Left lung (tissue), 10 donors: ENCODE results near the gene PUSL1. TPM values are rescaled to one million over a fixed set of nuclear protein-coding genes. Genes with fewer than 3 reads are reported as not detected.
A peak's percentile ranks its signal among the peaks of the same experiment; 100 is the strongest.

Experiments
- ATAC-seq: fragments of 200-7000 bp; cut with Tn5 transposase; one replicate; pipeline ENCODE4 v1.9.1; 2020; ENCODE audit warnings: moderate library complexity
- DNase-seq, 4 donors: peaks; one replicate each; pipeline ENCODE4 v3.0.0-alpha.2; 2013 to 2020
- H3K27ac ChIP-seq, 2 donors: fragments of 200-600 bp; sonication (generic) in 1 of 2; one replicate each; pipeline versions ENCODE4 v1.5.0 to v1.8.0; 2020 to 2021
- H3K27me3 ChIP-seq, 2 donors: fragments of 200-600 bp; sonication (generic) in 1 of 2; one replicate each; pipeline versions ENCODE4 v1.5.0 to v1.8.0; 2020 to 2021
- H3K36me3 ChIP-seq, 2 donors: fragments of 200-600 bp; sonication (generic) in 1 of 2; one replicate each; pipeline versions ENCODE4 v1.5.0 to v1.8.0; 2020 to 2021
- H3K4me1 ChIP-seq, 2 donors: fragments of 200-600 bp; one replicate each; pipeline ENCODE4 v1.8.0; 2021
- H3K4me3 ChIP-seq, 2 donors: fragments of 200-600 bp; sonication (generic) in 1 of 2; one replicate each; pipeline versions ENCODE4 v1.5.0 to v1.8.0; 2020 to 2021; ENCODE audit warnings: mild to moderate bottlenecking in 1 of 2
- H3K9me3 ChIP-seq, 2 donors: fragments of 200-600 bp; sonication (generic) in 1 of 2; one replicate each; pipeline versions ENCODE4 v1.5.0 to v1.8.0; 2020 to 2021
- CTCF ChIP-seq, 2 donors: fragments of 200-600 bp; sonication (generic) in 1 of 2; IDR thresholded peaks; one replicate each; pipeline versions ENCODE4 v1.5.0 to v1.8.0; 2021; ENCODE audit warnings: antibody characterized with exemption in 2 of 2
- intact Hi-C, 2 donors: fragments of 100-400 bp; cut with DNase I; formaldehyde crosslinking; loops; one replicate each; pipeline versions ENCODE4 v1.11.2 to v1.14.2; 2022
- polyA plus RNA-seq, 6 donors: library from polyadenylated mRNA; unstranded; fragments of 120-200 nt; gene quantifications; one replicate each; pipeline ENCODE4 v1.2.1, GENCODE V29; 2013; ENCODE audit not compliant: insufficient read length in 6 of 6
- total RNA-seq, 2 donors: library from RNA; stranded (reverse); fragmentation: NEBNext Ultra II Directional; extraction: Animal tissue kit (Norgen Biotek cat#: 25700); gene quantifications; one replicate each; pipeline ENCODE4 v1.2.1, GENCODE V29; 2021
- donor health status: DM: no; HTN: yes; CAD: no.
- donor health status: DM: no; HTN: no; CAD: no.

Gene PUSL1
- total and polyA plus RNA-seq, 8 donors, result 4.3 to 18.3 (median 8.7) TPM

DNA sequence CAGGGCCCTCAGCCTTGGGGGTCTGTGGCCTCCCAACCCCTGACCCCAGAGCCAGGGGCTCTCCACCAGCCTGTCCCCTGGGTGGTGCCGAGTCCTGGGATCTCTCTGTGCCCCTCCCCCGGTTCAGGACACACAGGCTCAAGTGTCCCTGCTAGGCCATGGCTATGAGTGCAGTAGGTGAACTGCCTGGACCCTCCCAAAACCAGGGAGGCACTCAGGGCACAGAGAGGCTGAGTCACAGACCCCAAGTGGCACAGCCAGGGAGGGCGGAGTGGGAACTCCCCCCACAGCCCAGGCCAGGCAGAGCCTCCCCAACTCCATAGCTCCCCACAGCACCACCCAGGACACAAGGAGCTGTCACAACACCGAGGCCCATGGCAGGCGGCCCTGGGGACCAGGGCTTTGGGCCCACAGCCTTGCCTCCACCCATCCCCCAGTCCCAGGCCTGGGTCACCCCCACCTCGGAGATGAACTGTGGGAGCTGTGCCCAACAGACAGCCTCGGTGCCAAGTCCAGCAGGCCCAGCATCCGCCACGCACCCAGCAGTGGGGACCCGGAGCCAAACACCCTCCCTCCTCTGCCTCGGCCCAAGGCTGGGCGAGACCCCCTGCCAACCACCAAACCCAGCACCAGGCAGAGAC, 37.6 kb downstream of the PUSL1 start:
- no peaks in the 10 kb centered on the region for H3K27me3 ChIP-seq

DNA sequence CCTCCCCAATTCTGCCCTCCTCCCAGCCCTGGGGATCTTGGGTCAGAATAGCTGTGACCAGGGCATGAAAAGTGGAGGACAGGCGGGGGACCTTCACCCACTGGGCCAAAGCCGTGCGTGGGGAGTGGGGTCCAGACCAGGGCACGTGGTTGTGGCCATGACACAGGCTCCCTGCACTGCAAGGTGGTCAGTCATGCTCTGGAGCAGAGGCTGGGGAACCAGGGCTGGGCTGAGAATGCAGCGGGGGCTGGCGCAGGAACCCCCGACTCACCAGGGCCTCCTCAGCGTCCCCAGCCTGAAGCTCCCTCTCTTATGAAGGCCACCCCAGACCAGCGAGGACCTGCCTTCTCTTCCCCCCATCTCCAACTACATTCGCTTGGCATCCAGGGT, 38.1 kb downstream of the PUSL1 start:
- Histone ChIP-seq H3K27me3 (peaks cover 0 to 2% of the 10 kb centered on the region in 2 donors), H3K27ac (no peak overlapping the region), H3K4me1 (peaks cover 21 to 53% of the 10 kb centered on the region in 2 donors), H3K36me3 (peaks cover 0 to 7% of the 10 kb centered on the region in 2 donors), H3K9me3 (no peaks in the 10 kb centered on the region), H3K4me3 (peak overlapping the region in 1 of 2 donors; percentile 63)
- TF ChIP-seq CTCF (IDR thresholded peaks at IDR 0.05), result no peak
- intact Hi-C loops, result no loop called here
- DNase-seq, result peak in 1 of 4 donors; percentile 65
- ATAC-seq, result no peak

More for the DNA sequence above, 37.6 kb downstream of the PUSL1 start:
- Histone ChIP-seq H3K4me3 (peak overlapping the region in 1 of 2 donors; percentile 9), H3K27ac (peak overlapping the region; percentile 44 to 58), H3K36me3 (peaks cover 0 to 12% of the 10 kb centered on the region in 2 donors), H3K4me1 (peaks cover 21 to 51% of the 10 kb centered on the region in 2 donors), H3K9me3 (no peaks in the 10 kb centered on the region)
- intact Hi-C loops, result no loop called here
- DNase-seq (peak in 1 of 4 donors; percentile 76), ATAC-seq (peak; percentile 4)
- no peak for TF ChIP-seq CTCF (IDR thresholded peaks at IDR 0.05)

DNA sequence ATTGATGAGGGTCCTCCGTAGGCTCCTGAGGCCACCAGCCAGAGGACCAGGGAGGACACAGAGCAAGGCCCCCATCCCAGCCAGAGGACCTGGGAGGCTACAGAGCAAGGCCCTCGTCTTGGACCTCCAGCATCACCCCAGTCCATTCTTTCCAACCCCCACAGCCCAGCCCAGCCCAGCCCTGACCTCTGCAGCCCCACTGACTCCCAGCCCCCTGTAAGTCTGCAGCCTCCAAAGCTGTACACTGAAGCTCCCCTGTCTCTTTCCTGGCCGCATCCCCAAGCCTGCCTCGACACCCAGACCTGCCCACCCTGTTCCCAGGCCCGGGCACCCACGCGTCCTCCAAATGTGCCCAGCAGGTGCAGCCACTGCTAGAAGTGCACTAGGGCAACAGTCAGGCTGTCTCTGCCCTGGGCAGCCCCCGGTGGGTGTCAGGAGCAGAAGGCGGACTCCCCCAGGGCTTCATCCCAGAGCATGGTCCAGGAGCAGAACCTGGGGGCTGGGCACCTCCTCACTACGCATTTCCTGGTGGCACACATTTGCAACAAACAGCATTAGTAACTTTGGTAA, 38.7 kb downstream of the PUSL1 start:
- Histone ChIP-seq H3K9me3 (no peaks in the 10 kb centered on the region), H3K4me1 (peaks cover 21 to 56% of the 10 kb centered on the region in 2 donors), H3K4me3 (peak overlapping the region; percentile 55 to 63), H3K27ac (peak overlapping the region; percentile 59 to 61), H3K27me3 (peaks cover 0 to 8% of the 10 kb centered on the region in 2 donors), H3K36me3 (peaks cover 0 to under 1% of the 10 kb centered on the region in 2 donors)
- no peak for TF ChIP-seq CTCF (IDR thresholded peaks at IDR 0.05)
- ATAC-seq (no peak), DNase-seq (peak in 1 of 4 donors; percentile 75)
- intact Hi-C loops, result no loop called here

- DNase-seq, result peak in 2 of 4 donors; percentile 70 to 84
- Histone ChIP-seq H3K4me1 (peaks cover 21 to 62% of the 10 kb centered on the region in 2 donors), H3K27me3 (peaks cover 0 to 16% of the 10 kb centered on the region in 2 donors), H3K4me3 (peak overlapping the region; percentile 55 to 63), H3K9me3 (no peaks in the 10 kb centered on the region), H3K36me3 (no peaks in the 10 kb centered on the region), H3K27ac (peak overlapping the region; percentile 59 to 61)
- peak; percentile 62 for ATAC-seq
- intact Hi-C loops, result no loop called here
- TF ChIP-seq CTCF (IDR thresholded peaks at IDR 0.05), result no peak
Measured at GRCh38 chr1:1347663-1348419, 39.4 kb downstream of the PUSL1 start.
